GM19193 (cell line): ENCODE results near the gene TMTC1.

ENCODE experiments used
- POLR2A ChIP-seq: IDR thresholded peaks from 4 replicates; pipeline ENCODE4 v1.6.1; 2011; ENCODE audit not compliant: insufficient read depth, insufficient read length; ENCODE audit errors: extremely low read depth

The TMTC1 gene

GRCh38 chr12:29688914-29689313, 94.8 kb downstream of the TMTC1 start:
- TF ChIP-seq POLR2A = no peak

- TF ChIP-seq POLR2A = no peak
These were observed 101.7 kb downstream of the TMTC1 start for GRCh38 chr12:29682088-29682487.

GRCh38 chr12:29681370-29681769, 102.4 kb downstream of the TMTC1 start:
- no peak for TF ChIP-seq POLR2A

- TF ChIP-seq POLR2A = no peak
These were observed 107.1 kb downstream of the TMTC1 start for GRCh38 chr12:29676676-29677075.

GRCh38 chr12:29674463-29674862, 109.3 kb downstream of the TMTC1 start:
- no peak for TF ChIP-seq POLR2A

- TF ChIP-seq POLR2A = no peak
These were observed 110.4 kb downstream of the TMTC1 start for GRCh38 chr12:29673346-29673745.

- no peak for TF ChIP-seq POLR2A
These were observed 111.2 kb downstream of the TMTC1 start for GRCh38 chr12:29672580-29672979.

GRCh38 chr12:29671742-29672141, 112.0 kb downstream of the TMTC1 start:
- TF ChIP-seq POLR2A = no peak

- TF ChIP-seq POLR2A = no peak
These were observed 116.7 kb downstream of the TMTC1 start for GRCh38 chr12:29667011-29667410.

- no peak for TF ChIP-seq POLR2A
These were observed 118.6 kb downstream of the TMTC1 start for GRCh38 chr12:29665107-29665506.

GRCh38 chr12:29662734-29663323, 120.9 kb downstream of the TMTC1 start:
- no peak for TF ChIP-seq POLR2A

GRCh38 chr12:29660847-29661246, 122.9 kb downstream of the TMTC1 start:
- TF ChIP-seq POLR2A = no peak

- no peak for TF ChIP-seq POLR2A
These were observed 126.8 kb downstream of the TMTC1 start for GRCh38 chr12:29656762-29657538.

GRCh38 chr12:29655861-29656260, 127.9 kb downstream of the TMTC1 start:
- no peak for TF ChIP-seq POLR2A

- TF ChIP-seq POLR2A = no peak
These were observed 130.5 kb downstream of the TMTC1 start for GRCh38 chr12:29653286-29653685.

- no peak for TF ChIP-seq POLR2A
These were observed 133.4 kb downstream of the TMTC1 start for GRCh38 chr12:29650371-29650770.
